SKM-1 treated with dmso at 0.1 percent for 144 hours (cell line): Measurements from ENCODE around the gene NTM.

Experiments used
- DNase-seq: peaks from one replicate; lab custom pipeline; 2025; ENCODE audit not compliant: unreplicated experiment; lab: John Stamatoyannopoulos, UW

Gene NTM

DNA sequence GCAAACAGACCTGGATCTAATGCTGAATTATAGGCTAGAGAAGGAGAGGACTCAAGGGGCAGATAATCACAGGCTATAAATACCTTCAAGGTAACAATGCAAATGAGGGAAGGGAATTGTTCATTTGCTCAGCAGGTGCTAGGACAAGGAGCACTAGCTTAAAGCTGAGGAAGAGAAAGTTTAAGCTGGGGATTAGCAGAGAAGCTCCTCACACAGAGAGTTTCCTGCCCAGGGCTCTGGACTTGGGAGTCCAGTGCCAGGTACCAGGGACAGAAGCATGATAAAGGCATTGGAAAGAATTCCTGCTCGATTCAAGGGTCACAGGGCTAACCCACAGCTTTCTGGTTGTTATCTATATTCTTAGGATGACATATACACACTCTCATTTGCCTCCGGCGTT lies 509.9 kb downstream of the NTM start:
- DNase-seq, result no peak

DNA sequence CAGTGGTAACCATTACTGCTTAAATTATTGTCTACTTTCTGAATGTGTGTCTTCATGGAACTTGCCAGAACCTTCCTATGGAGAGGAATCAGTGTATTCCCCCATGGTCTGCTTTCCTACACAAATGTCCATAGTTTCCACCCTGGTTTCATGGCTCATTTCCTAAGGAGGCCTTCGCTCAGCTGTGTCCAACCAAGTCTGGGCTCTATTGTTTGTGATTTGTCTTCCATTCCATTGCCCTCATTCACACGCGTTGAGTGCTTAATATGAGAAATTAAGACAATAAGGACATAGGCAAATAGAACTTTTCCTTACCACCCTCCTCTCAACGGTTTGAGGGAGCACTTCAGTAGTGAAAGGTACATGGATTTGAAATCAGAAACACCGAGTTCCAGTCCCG lies 510.6 kb downstream of the NTM start:
- no peak for DNase-seq

DNA sequence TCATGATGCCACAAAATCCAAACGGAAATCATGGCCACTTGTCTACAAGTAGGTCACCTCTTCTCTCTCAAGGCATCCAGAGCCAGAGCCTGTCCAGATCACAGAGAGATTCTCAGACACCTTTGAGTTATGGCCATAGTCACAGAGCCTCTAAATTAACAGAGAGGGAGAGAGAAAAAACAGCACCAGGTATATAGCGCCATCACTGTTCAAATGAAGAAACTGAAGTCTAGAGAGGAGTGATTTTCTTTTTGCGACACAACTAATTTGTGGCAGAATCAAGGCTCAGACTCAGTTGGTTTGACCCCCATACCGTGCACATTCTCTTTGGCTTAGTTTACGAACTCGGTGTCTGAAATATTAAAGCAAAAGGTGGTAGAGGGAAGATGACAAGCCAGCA lies 512.9 kb downstream of the NTM start:
- no peak for DNase-seq

GRCh38 chr11:131884461-131885073 lies 514.2 kb downstream of the NTM start:
- no peak for DNase-seq

GRCh38 chr11:131885431-131885830 lies 515.0 kb downstream of the NTM start:
- DNase-seq, result no peak

- no peak for DNase-seq
Observed at GRCh38 chr11:131886201-131886600, 515.8 kb downstream of the NTM start.

DNA sequence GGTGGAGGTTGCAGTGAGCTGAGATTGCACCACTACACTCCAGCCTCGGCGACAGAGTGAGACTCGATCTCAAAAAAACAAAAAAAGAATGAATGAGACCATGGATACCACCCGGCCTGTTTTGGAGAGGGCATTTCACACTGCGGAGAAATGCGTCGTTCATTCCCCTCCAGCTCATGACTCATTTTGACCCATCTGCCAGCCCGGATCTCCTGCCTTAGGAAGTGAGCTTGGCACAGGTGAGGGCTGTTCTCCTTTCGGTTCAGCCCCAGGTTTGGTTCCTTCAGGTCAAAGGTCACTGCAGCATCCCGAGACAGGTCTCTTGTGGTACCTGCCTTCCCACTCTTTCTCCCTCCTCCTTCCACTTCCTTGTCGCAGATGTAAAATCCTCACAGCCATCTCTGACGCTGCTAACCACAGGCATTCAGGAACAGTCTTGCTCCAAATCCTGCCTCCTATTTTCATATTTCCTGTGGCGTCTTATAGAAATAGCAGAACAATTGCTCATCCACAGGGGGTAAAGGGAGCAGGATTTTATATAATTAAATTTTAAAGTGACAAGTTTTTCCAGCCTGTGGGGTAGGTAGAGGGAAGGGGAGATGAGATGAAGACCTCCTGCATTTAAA lies 517.9 kb downstream of the NTM start:
- no peak for DNase-seq

DNA sequence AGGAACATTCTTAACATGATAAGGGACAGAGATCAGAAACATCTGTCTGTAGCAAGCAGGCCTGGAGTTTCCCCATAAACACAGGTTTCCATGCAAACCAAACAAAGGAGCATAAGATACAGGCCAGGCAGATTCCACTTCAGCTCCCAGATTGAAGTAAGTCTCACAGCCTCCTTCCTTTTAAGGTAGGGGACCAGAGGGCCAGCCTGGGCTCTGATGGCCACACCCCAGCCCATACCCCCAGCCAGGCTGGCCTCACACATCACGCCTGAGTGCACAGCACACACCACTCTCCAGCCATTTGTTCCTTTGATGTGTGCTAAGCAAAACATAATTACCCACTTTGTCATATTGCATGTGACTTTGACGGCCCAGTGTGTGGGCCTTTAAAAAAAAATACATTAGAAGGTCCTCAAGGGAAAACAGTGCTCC lies 518.7 kb downstream of the NTM start:
- DNase-seq, result no peak

GRCh38 chr11:131889760-131890581 lies 519.6 kb downstream of the NTM start:
- DNase-seq, result no peak

- no peak for DNase-seq
Observed at GRCh38 chr11:131893103-131893890, 522.9 kb downstream of the NTM start.

- no peak for DNase-seq
Observed at GRCh38 chr11:131893988-131894387, 523.6 kb downstream of the NTM start.

DNA sequence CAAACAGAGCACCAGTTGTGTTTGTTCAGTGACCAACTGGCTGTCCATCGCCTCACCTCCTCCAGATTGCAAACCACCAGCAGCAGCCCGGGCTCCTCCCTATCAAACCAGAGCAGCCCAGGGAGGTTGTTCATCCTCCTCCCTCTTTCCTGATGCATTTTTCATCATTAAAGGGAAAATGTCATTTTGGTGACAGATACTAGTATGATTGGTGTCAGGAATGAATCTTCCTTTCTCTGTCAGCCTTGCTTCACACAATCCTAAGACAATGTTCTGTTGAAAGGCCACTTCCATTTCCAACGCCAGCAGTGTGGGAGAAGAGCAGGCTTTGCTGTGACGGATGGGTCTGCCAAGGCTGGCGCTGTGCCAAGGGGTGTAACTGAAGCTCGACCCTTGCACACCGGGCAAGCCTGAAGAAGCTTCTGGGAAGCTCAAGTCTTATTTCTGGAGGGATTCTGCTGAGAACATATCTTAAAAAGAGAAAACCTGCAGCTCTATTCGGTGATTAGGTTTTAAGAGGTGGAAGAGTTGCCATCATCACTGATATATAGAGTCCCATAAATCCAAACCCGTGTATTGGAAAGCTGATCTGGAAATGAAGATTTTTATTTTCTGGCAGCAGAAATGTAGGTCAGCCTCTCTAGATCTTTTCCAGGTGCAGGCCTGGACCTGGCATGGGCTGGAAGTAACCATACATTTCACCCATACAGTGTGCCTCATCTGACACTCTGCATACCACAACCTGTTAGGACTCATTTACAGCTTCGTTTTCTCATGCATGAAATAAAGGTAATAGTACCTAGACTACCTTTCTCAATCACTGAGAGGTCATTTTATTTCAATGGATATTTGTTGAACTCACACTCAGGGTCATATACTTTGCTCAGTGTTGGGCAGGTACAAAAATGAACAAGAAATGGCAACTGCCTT lies 524.5 kb downstream of the NTM start:
- no peak for DNase-seq

GRCh38 chr11:131895865-131896264 lies 525.5 kb downstream of the NTM start:
- no peak for DNase-seq

DNA sequence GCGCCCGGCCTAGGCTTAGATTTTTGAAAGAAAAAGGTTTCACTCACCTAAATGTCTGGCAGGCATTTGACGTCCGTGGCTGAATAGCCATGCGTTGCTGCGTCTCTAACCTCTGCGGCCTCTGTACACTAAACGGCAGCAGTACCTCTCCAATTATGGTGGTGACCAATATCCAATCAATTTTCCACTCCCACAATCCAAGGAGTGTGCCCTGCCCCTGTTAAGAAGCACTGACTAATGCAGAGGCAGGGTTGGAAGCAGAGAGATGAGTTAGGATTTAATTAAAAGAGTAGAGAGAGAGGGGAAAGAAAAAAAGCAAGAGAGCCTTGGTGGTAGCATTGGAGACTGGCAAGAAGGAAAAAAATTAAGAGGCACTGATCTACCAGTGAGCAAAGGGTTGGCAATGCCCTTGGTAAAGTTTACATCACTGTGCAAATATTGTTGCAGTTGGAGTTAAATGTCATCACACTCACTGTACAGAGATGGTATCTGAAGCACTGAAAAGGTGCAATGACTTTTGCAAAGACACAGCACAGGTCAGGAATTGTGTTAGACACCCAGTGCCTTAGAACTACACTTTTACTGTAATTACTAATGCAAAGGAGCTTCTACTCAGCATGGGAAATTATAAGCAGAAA lies 526.7 kb downstream of the NTM start:
- DNase-seq, result no peak

- DNase-seq, result no peak
Observed at GRCh38 chr11:131897956-131898355, 527.5 kb downstream of the NTM start.

DNA sequence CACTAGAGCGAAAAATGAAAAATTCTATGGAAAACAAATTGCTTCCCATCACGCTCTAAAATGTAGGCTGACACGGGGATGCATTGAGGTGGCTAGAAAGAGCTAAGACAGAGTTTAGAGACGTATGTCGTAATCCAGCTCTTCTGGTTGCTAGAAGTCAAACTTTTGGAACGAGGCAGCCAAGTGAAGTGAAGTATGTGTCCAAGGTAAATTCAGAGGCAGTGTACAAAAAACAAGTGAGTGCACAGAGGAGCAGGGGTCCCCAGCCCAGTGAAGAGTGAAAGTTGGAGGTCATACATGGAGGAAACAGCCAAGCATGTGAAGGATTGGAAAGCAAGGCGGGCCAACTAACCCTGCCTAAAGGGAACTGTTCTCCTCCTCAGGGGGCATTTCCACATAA lies 528.5 kb downstream of the NTM start:
- DNase-seq, result no peak

- no peak for DNase-seq
Observed at GRCh38 chr11:131899950-131900580, 529.6 kb downstream of the NTM start.

DNA sequence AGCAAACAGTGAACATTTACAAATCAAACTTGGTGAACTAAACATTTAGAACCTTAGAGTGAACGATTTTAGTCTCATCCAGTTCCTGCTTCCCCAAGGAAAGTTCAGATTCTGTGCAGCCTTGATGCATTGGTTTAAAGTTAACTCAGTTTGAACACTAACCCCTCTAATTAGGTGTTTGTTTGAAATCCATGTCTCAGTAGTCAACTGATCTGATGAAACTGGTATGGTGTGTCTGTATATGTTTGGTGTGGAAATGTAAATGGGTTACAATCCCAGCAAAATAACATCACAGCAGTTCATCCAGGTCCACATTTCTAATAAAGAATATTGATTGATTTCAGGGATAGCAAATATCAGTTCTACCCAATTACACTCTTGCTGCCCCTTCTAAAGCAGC lies 532.0 kb downstream of the NTM start:
- no peak for DNase-seq

GRCh38 chr11:131903074-131903473 lies 532.7 kb downstream of the NTM start:
- DNase-seq, result no peak
